Liver (tissue), 9 donors: ENCODE results near the gene LMF2. TPM values are rescaled to one million over a fixed set of nuclear protein-coding genes. Genes with fewer than 3 reads are reported as not detected.

Experiments
- DNase-seq: peaks from one replicate; pipeline ENCODE4 v3.0.0-alpha.2; 2017; ENCODE audit warnings: low spot score
- H3K27ac ChIP-seq, 2 donors: one replicate each; pipeline ENCODE4 v1.7.0; 2013; ENCODE audit warnings: inconsistent platforms in 2 of 2, low read length in 2 of 2, control low read depth in 1 of 2, low read depth in 1 of 2, mild to moderate bottlenecking in 1 of 2
- H3K27me3 ChIP-seq, 4 donors: one replicate each; pipeline versions ENCODE4 v1.6.1 to v1.7.0; 2013; ENCODE audit warnings: low read length in 3 of 4, inconsistent platforms in 1 of 4, mild to moderate bottlenecking in 1 of 4, moderate library complexity in 1 of 4; ENCODE audit not compliant: control insufficient read depth in 4 of 4, insufficient read depth in 4 of 4
- H3K36me3 ChIP-seq, 4 donors: one replicate each; pipeline versions ENCODE4 v1.6.1 to v1.7.0; 2013; ENCODE audit warnings: low read length in 3 of 4, mild to moderate bottlenecking in 3 of 4, low read depth in 1 of 4, moderate library complexity in 1 of 4; ENCODE audit not compliant: control insufficient read depth in 4 of 4, insufficient read depth in 3 of 4
- H3K4me1 ChIP-seq, 4 donors: one replicate each; pipeline versions ENCODE4 v1.6.1 to v1.7.0; 2013; ENCODE audit warnings: low read length in 3 of 4, mild to moderate bottlenecking in 3 of 4, moderate library complexity in 1 of 4; ENCODE audit not compliant: control insufficient read depth in 4 of 4, insufficient read depth in 4 of 4
- H3K4me3 ChIP-seq, 3 donors: one replicate each; pipeline versions ENCODE4 v1.6.1 to v1.7.0; 2013; ENCODE audit warnings: low read length in 3 of 3, control low read depth in 1 of 3, low read depth in 1 of 3, mild to moderate bottlenecking in 1 of 3
- H3K9ac ChIP-seq, 2 donors: one replicate each; pipeline ENCODE4 v1.7.0; 2013; ENCODE audit warnings: low read length in 2 of 2, mild to moderate bottlenecking in 2 of 2, moderate library complexity in 2 of 2, control low read depth in 1 of 2, low read depth in 1 of 2
- H3K9me3 ChIP-seq, 4 donors: one replicate each; pipeline versions ENCODE4 v1.6.1 to v1.7.0; 2013; ENCODE audit warnings: low read length in 3 of 4; ENCODE audit not compliant: control insufficient read depth in 4 of 4
- ATF3 ChIP-seq: IDR thresholded peaks from 2 replicates; pipeline ENCODE4 v1.6.1; 2016; ENCODE audit warnings: antibody characterized with exemption
- CTCF ChIP-seq: fragments of 150-350 bp; IDR thresholded peaks from 2 replicates; pipeline ENCODE4 v1.5.1; 2017; ENCODE audit warnings: improper control_type of control experiment, low read depth, low read length; ENCODE audit not compliant: missing input control
- EGR1 ChIP-seq, 2 donors: IDR thresholded peaks; 2 replicates each; pipeline ENCODE4 v1.6.1; 2016 to 2018; ENCODE audit warnings: antibody characterized with exemption in 2 of 2, low read depth in 2 of 2
- FOXA1 ChIP-seq: IDR thresholded peaks from 2 replicates; pipeline ENCODE4 v1.6.1; 2016; ENCODE audit warnings: antibody characterized with exemption
- FOXA2 ChIP-seq: IDR thresholded peaks from 2 replicates; pipeline ENCODE4 v1.6.1; 2016; ENCODE audit warnings: antibody characterized with exemption
- GABPA ChIP-seq, 2 donors: IDR thresholded peaks in 1 of 2; conservative IDR thresholded peaks in 1 of 2; 2 replicates each; pipeline ENCODE4 v1.6.1; 2016; ENCODE audit warnings: antibody characterized with exemption in 2 of 2, mild to moderate bottlenecking in 1 of 2, moderate library complexity in 1 of 2
- HNF4A ChIP-seq, 2 donors: conservative IDR thresholded peaks; 2 replicates each; pipeline ENCODE4 v1.6.1; 2016; ENCODE audit warnings: antibody characterized with exemption in 2 of 2, mild to moderate bottlenecking in 2 of 2
- HNF4G ChIP-seq: IDR thresholded peaks from 2 replicates; pipeline ENCODE4 v1.6.1; 2016; ENCODE audit warnings: antibody characterized with exemption
- JUND ChIP-seq, 2 donors: IDR thresholded peaks; 2 replicates each; pipeline ENCODE4 v1.6.1; 2016; ENCODE audit warnings: antibody characterized with exemption in 2 of 2
- MAX ChIP-seq: IDR thresholded peaks from 2 replicates; pipeline ENCODE4 v1.6.1; 2016; ENCODE audit warnings: antibody characterized with exemption
- NR2F2 ChIP-seq: IDR thresholded peaks from 2 replicates; pipeline ENCODE4 v1.6.1; 2016; ENCODE audit warnings: antibody characterized with exemption
- RAD21 ChIP-seq, 2 donors: IDR thresholded peaks; 2 replicates each; pipeline ENCODE4 v1.6.1; 2016; ENCODE audit warnings: antibody characterized with exemption in 2 of 2, mild to moderate bottlenecking in 2 of 2
- REST ChIP-seq: IDR thresholded peaks from 2 replicates; pipeline ENCODE4 v1.6.1; 2016; ENCODE audit warnings: antibody characterized with exemption, mild to moderate bottlenecking
- RXRA ChIP-seq, 2 donors: IDR thresholded peaks; 2 replicates each; pipeline ENCODE4 v1.6.1; 2017 to 2018; ENCODE audit warnings: antibody characterized with exemption in 2 of 2, mild to moderate bottlenecking in 1 of 2
- SP1 ChIP-seq: IDR thresholded peaks from 2 replicates; pipeline ENCODE4 v1.6.1; 2018; ENCODE audit warnings: antibody characterized with exemption, mild to moderate bottlenecking
- TAF1 ChIP-seq: conservative IDR thresholded peaks from 2 replicates; pipeline ENCODE4 v1.6.1; 2016; ENCODE audit warnings: antibody characterized with exemption, mild to moderate bottlenecking
- YY1 ChIP-seq: IDR thresholded peaks from 2 replicates; pipeline ENCODE4 v1.6.1; 2016; ENCODE audit warnings: antibody characterized with exemption, mild to moderate bottlenecking
- ZBTB33 ChIP-seq: IDR thresholded peaks from 2 replicates; pipeline ENCODE4 v1.6.1; 2016; ENCODE audit warnings: antibody characterized with exemption
- WGBS: extraction: QIAGEN DNeasy Blood & Tissue Kit; methylation state at CpG from one replicate; pipeline ENCODE4 v1.1.7; 2013; 5-methylcytosine and 5-hydroxymethylcytosine counted together
- polyA plus RNA-seq, 2 donors: library from polyadenylated mRNA; stranded (reverse) in 1 of 2; unstranded in 1 of 2; fragments of 200-250 nt in 1 of 2; fragments of >200 nt in 1 of 2; fragmentation: Nextera tagmentation in 1 of 2; extraction: Ambion mirVana in 1 of 2; gene quantifications; one replicate each; pipeline versions ENCODE4 v1.2.1 to v1.2.3, GENCODE V29; 2013 to 2015
- total RNA-seq, 2 donors: library from RNA; depleted of rRNA; stranded (reverse); fragments of >200 nt; gene quantifications; one replicate each; pipeline ENCODE4 v1.2.3, GENCODE V29; 2014
- donor health status: healthy.
- donor health status: healthy.
- donor health status: healthy.
- donor health status: healthy.
- donor health status: healthy.

The LMF2 gene
- total and polyA plus RNA-seq, 4 donors: 16.7 to 35.6 (median 25.9) TPM

- no peak for DNase-seq
- Histone ChIP-seq H3K27ac (no peak overlapping the region), H3K4me3 (no peak overlapping the region), H3K4me1 (peaks cover 0 to 15% (median 14%) of the 10 kb centered on the region in 4 donors), H3K9ac (no peak overlapping the region), H3K36me3 (no peaks in the 10 kb centered on the region), H3K27me3 (no peaks in the 10 kb centered on the region), H3K9me3 (no peaks in the 10 kb centered on the region)
- TF ChIP-seq YY1 (no peak), FOXA1 (no peak), SP1 (no peak), ZBTB33 (no peak), REST (no peak), ATF3 (no peak), NR2F2 (no peak), CTCF (no peak), MAX (no peak), JUND (IDR thresholded peaks at IDR 0.05) (no peak), RXRA (IDR thresholded peaks at IDR 0.05) (no peak), TAF1 (no peak), RAD21 (IDR thresholded peaks at IDR 0.05) (no peak), HNF4G (no peak), GABPA (IDR thresholded peaks at IDR 0.05 in 1 of 2, conservative IDR thresholded peaks at IDR 0.05 in 1 of 2) (no peak), HNF4A (conservative IDR thresholded peaks at IDR 0.05) (no peak), FOXA2 (no peak), EGR1 (IDR thresholded peaks at IDR 0.05; ENCODE audit: low read depth in 2 of 2) (no peak)
- WGBS: 95% methylated on average over 8 of the region's 8 CpGs
These were observed 27.6 kb upstream of the LMF2 start for GRCh38 chr22:50535113-50535512.
